GM12801 (cell line): Measurements from ENCODE around the gene OCLN.

Experiments
- CTCF ChIP-seq: IDR thresholded peaks from one replicate; pipeline ENCODE4 v1.5.1; 2011; ENCODE audit warnings: control low read depth; ENCODE audit not compliant: insufficient read length; ENCODE audit errors: extremely low read depth

Gene OCLN

DNA sequence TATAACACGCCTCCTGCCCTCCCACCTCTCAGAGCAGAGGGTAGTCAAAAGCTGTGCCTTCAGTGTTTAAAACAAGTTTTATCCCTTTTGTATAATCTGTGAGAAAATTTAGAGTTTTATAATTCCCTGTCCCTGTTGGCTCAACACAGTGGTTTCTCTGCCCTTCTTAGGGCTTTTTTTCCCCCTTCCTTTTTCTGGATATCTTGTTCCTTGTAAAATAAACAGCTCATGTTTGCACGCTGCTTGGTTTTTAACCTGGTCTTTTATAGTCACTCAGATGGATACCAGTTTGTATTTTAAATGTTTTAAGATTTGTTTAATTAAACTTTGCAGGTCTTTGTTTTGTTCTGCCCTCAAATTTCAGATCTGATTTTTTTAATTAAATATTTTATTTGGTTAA, 26.7 kb downstream of the OCLN start:
- no peak for TF ChIP-seq CTCF

GRCh38 chr5:69522035-69522434, 29.4 kb downstream of the OCLN start:
- TF ChIP-seq CTCF: no peak

DNA sequence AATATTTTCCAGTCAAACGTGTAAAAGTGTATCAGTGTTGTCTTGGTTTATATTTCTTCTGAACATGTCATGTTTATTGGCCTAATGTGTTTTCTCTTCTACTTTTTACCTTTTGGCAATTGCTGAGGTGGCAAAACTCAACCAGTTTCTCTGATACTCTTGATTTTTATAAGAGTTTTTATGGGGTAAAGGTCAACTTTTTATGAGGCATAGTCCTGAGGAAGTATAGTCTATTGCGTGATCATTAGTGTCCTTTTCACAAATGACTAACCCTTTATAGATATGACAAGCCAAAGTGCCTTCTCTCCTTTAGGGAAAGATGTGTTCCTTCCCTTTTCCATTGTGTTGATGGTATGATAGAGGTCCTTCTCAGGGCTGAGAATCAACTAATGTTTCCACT, 32.9 kb downstream of the OCLN start:
- TF ChIP-seq CTCF: no peak

GRCh38 chr5:69526660-69527059, 34.1 kb downstream of the OCLN start:
- no peak for TF ChIP-seq CTCF

DNA sequence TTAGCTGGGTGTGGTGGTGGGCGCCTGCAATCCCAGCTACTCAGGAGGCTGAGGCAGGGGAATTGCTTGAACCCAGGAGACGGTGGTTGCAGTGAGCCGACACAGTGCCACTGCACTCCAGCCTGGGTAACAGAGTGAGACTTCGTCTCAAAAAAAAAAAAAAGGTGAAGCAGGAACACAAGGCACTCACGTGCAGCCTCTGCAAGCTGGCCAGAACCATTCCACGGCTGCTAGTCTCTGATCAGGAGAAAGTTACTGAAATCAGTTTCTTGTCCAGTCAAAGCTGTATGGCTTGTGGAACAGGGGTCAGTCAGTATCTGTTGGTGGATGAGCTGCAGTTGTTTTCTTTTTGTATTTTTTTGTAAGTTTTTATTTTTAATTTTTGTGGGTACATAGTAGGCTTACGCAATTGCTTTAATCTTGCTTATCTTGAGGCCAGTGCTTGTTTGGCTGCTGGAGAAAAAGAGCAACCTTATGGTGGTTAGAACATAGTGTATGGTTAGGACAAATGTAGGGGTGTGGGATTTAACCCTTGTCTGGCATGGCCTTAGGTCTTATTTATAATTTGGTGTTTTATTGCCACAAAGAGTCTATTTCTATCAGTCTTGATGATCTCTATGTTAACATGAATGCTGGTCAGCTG, 34.7 kb downstream of the OCLN start:
- no peak for TF ChIP-seq CTCF

DNA sequence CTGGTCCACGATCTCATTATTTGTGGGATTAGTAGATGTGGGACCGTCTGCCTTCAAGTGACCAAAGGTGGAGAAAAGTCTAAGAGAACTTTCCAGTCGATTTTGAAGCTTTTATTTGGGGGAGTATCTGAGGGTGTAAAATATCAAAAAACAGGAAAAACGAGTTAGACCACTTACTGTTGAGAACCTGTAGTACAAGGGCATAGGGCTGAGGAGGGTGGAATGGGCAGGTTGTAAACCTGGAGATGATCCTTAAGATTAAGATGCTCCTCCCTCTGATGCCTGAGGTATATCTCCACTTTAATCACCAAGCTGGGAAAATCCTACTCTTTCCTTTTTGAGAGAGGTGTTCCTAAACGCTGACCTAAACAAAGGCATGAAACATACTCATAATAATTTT, 35.4 kb downstream of the OCLN start:
- no peak for TF ChIP-seq CTCF

GRCh38 chr5:69528609-69529008, 36.0 kb downstream of the OCLN start:
- TF ChIP-seq CTCF: no peak
